NCI-H1436 treated with DMSO at 0.1 percent for 48 hours (cell line): Measurements from ENCODE around the gene ARHGEF16.

Source experiments
- DNase-seq: peaks from one replicate; lab custom pipeline; 2025; lab: John Stamatoyannopoulos, UW

ARHGEF16 gene

DNA sequence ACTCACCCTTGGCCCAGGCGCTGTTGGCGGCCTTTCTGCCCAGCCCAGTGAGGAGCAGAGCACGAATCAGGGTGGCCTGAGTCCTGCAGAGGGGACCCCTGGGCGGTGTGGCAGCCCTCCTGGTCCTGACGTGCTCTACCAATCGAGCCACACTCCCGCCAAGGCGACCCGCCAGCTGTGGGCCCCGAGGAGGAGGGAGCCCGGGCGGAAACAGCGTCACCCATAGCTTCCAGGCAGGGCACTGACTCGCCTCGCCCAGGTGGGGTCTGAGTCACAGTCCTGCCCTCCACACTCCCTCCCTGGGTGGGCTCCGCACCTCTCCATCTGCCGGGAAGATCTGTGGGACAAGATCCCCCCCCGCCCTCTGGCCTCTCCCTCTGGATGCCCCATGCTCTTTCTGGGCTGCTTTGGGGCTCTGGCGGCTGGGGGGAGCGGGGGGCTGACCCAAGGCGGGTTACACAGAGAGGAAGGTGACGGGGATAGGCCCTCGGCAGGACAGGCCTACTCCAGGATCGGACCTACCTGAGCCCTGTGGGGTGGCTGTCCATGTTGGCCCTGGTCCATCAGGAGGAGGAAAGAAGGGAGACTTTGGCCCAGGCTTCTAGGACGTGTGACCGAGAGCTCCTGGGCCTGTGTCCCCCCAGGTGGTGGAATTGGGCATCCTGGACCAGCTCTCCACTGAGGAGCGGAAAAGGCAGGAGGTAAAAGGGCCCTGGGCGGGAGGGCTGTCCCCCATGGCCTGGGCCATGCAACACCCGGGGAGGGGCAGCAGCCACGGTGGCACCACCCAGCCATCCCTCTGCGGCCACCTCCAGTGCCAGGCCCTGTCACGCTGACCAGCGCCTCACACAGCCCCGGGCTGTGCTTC lies 14.0 kb downstream of the ARHGEF16 start:
- no peak for DNase-seq

DNA sequence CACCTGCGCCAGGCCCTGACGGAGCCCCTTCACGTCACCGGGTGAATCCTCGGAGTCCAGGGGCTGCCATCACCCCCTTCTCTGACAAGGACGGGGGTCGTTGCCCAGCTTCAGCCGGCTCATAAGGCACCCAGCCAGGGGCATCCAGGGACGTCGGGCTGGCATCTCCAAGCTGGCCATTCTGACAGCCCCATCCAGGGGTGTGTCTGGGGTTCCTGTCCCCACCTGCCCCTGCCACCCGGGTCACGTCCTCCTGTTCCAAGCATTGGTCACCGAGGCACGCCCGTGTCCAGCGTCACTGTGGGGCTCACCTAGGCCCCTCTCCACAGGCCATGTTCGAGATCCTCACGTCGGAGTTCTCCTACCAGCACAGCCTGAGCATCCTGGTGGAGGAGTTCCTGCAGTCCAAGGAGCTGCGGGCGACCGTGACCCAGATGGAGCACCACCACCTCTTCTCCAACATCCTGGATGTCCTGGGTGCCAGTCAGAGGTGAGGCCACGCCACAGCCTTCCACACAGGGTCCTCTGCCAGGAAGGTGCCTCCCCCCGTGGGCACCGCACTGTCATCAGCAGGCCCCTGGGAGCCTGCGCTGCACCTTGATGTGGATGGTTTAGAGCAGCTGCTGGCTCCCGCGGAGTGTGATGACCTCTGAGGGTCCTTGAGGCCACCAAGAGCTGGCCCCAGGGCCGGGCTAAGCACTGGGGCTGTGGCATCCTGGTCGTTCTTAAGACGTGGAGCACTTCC lies 14.8 kb downstream of the ARHGEF16 start:
- no peak for DNase-seq

GRCh38 chr1:3469849-3470649 lies 15.6 kb downstream of the ARHGEF16 start:
- no peak for DNase-seq

DNA sequence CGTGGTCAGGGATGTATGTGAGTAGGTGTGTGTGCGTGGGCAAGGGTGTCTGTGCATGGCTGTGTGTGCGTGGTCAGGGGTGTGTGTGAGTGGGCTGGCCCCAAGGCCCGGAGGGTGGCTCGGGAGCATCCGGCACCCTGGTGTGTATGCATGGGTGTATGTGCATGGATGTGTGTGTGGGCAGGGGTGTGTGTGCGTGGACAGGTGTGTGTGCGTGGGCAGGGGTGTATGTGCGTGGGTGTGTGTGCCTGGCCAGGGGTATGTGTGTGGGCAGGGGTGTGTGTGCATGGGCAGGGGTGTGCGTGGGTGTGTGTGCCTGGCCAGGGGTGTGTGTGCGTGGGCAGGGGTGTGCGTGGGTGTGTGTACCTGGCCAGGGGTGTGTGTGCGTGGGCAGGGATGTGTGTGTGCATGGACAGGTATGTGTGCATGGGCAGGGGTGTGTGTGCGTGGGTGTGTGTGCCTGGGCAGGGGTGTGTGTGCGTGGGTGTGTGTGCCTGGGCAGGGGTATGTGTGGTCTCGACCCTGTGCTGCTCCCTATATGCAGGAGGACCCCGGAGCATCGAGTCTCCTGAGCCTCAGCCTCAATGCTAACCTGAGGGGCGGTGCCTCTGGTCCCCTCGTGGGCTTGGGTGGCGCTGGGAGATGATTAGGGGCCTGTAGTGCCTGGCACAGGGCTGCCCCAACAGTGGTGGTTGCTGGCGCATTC lies 16.3 kb downstream of the ARHGEF16 start:
- DNase-seq = no peak

DNA sequence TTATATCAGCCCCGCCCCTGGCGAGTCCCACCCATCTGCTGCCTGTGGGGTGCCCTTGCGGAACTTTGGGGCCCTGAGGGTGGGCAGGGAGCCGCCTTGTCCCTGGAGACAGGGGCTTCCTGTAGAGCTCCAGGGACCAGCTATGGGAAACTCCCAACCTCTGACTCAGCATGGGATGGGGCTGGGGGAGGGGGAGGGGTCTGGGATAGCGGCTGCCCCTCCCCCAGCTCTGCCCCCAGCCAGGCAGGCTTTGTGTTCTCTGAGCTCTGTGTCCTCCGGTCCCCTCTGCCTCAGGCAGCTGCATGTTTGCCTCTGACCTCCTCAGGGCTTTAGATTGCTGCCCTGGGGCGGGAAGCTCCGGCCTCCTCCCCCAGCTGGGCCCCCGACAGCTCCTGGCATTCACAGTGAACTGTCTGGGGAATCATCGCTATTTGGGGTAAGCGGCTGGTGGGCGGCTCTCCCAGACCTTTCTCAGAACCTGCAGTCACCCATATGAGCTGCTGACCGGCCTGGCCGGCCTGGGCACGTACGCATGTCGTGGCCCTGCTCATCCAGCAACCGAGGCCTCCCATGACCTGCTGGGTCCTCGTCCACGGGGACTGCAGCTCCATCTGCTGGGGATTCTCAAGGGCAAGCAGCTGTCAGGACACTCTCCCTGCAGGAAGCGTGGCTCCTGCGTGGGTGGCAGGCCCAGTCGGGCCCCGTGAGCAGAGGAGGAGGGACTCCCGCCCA lies 17.1 kb downstream of the ARHGEF16 start:
- no peak for DNase-seq

DNA sequence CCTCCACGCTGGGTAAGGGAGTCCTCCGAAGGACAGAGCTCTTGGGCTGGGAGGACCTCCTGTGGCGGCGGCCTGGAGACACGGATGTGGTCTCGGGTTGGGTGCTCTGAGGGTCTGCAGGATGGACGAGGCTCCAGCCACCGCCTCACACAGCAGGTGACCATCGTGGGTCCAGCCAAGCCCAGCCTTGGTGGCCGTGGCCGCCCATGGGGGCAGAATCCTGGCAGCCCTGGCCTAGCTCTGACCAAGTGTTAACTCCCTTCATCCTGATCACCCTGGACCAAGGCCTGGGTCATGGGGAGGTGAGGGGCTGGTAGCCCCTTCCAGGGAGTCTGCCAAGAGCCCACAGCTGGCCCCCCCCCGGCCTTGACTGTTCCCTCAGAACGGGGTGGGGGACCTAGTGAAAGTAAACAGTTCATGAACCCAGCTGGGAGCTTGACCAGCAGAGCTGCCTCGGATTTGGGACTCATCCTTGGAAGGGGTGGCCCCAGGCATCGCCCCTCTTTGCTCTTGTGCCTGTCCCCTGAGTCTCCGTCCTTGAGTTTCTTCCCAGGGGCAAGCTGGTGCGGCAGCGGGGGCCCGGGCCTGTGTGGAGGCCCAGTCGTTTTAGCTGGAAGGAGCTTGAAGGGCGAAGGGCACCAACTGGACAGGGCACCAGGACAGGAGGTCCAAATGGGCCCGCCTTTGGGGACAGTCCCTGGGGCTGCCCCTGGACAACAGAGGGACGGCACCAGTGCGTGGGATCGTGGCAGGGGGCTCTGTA lies 17.8 kb downstream of the ARHGEF16 start:
- DNase-seq = no peak

DNA sequence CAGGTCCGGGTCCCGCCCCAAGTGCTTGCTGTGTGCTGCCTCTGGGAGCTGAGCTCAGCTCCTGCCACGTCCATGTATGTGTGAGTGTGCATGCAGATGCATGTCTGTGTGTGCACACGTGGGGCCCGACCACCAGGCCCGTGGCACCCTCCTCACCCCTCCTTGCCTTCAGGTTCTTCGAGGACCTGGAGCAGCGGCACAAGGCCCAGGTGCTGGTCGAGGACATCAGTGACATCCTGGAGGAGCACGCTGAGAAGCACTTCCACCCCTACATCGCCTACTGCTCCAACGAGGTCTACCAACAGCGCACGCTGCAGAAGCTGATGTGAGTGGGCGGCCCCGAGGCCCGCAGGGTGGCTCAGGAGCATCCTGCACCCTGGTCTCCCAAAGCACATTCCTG lies 18.4 kb downstream of the ARHGEF16 start:
- DNase-seq = no peak

GRCh38 chr1:3473381-3473844 lies 18.9 kb downstream of the ARHGEF16 start:
- no peak for DNase-seq

GRCh38 chr1:3474016-3474415 lies 19.6 kb downstream of the ARHGEF16 start:
- no peak for DNase-seq

DNA sequence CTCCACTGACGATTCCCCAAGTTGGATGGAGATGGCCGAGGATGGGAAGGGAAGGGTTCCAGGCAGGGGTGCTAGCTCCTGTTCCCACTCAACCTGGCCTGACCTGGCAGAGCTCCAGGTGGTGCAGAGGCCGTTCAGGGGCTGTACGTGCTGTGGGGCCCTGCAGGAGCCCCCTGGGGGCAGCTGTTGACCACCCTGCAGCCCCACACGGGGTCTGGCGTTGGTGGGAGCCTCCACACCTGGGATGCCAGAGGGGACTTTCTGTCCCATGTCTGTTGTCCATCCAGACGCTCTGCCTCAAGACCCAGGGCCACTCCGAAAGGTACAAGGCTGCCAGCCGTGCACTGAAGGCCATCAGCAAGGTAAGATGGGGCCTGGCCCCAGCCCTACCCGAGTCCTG lies 20.0 kb downstream of the ARHGEF16 start:
- no peak for DNase-seq

DNA sequence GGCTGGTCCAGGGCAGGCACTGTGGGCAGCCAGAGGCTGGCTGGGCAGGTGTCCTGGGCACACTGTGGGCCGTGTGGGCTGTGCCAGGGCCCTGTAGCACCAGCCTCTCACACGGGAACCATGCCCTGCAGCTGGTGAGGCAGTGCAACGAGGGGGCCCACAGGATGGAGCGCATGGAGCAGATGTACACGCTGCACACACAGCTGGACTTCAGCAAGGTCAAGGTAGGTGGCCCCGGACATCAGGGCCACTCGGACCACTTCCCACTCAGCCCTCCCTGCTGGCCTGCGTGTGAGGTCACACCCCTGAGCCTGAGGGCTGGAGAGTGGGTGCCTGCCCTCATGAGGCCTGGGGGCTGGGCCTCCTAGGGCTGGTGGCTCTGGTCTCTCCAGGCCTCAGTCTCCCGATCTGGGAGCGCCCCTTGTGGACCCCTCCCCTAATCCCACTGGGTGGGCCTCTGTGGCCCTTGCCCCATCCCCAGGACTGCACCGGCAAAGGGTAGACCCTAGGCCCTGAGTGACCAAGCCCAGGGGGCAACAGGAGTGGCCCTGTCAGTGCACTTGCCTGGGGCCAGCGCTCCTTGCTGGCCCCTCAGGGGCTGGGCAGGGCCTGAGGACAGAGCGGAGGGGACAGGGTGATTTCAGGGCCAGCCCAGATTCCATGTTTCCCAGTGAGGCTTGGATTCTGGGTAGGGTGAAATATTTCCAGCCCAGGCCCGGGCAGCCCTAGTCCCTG lies 21.5 kb downstream of the ARHGEF16 start:
- DNase-seq = no peak

DNA sequence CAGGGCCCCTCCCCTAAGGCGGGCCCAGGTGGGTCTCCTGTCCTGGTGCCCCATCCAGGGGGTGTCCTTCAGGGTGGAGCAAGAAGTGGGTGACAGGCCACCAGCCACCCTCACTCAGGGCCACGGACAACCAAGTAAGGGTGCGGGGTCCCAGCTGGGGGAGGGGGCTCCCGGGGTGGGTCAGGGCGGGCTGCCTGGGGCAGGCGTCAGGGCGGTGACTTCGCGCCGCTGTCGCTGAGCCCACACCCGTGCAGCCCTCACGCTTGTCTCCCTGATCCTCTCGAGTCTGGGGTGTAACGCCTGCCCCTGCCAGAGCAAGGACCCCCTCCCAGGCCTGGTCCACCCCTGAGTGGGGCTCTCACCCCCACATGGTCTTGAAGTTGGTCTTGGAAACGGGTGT lies 22.2 kb downstream of the ARHGEF16 start:
- no peak for DNase-seq

DNA sequence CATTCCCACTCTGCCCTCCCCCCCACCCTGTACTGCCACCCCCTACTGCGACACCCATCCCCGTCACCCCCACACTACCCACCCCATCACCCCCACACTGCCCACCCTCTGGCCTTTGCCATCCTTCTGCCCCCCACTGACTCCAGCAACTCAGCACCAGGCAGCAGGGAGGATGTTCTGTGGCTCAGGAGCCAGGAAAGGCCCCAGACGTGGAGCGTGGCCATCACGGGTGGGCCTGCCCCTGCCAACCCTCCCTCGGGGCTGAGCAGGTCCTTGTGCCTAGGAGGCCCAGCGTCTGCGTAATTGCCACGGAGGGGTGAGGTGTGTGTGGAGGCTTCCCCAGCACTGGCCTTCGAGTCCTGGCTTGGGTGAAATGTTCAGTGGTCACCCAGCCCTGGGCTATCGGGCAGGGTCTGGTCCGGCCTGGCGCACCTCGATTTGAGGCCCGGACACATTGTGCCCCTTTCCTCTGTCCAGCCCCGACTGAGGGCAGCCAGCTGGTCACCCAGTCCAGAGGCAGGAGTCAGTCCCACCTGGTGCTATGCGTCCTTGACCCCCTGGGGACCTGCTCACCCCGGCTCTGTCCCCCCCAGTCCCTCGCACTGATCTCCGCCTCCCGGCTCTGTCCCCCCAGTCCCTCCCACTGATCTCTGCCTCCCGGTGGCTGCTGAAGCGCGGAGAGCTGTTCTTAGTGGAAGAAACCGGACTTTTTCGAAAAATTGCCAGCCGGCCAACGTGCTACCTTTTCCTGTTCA lies 23.0 kb downstream of the ARHGEF16 start:
- DNase-seq = no peak

- no peak for DNase-seq
These were observed 23.7 kb downstream of the ARHGEF16 start for GRCh38 chr1:3478187-3478586.

DNA sequence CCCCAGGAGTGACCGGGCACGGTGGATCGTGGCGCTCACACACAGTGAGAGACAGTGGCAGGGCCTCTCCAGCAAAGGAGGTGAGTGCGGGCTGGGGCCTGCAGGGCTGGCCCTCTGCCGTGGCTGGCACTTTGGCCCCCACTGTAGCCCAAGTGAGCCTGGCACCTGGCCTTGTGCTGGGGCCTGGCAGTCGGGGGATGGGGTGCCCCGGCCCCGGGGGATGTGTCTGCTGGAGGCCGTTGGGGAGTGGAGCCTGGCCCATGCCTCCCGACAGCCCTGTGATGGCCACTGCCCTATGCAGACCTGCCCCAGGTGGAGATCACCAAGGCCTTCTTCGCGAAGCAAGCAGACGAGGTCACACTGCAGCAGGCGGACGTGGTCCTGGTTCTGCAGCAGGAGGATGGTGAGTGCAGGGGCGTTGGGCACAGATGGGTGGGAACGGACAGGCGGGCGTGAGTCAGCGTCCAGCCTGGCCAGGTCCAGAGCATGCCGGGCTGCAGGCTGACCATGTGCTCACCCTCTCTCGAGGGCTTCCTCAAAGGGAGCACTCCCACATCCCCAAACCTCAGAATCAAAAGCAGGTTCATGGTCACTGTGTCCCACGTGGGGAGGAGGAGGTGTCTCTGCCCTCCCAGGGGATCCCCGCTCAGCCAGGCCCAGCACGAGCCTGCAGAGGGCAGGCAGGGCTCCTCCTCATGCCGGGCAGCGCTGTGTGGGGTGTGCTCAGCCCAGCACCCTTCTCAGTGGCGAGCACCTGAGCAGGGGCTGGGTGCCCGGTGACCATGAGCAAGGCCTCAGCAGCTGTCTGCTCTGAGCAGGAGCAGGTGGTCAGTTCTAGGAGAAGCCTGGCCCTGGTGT lies 25.3 kb downstream of the ARHGEF16 start:
- DNase-seq = no peak

DNA sequence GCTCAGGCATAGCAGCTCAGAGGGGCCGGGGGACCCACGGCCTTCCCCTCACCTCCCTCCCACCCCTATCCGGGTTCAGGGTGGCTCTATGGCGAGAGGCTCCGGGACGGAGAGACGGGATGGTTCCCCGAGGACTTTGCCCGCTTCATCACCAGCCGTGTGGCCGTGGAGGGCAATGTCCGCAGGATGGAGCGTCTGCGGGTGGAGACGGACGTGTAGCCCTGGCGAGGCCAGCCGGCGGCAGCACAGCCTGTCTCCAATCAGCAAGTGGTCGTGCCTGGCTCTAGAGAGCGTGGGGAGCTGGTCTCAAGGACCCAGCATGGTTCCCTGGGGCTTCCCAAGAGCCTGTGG lies 25.9 kb downstream of the ARHGEF16 start:
- DNase-seq = no peak

- no peak for DNase-seq
These were observed 26.6 kb downstream of the ARHGEF16 start for GRCh38 chr1:3481046-3481445.

- no peak for DNase-seq
These were observed 27.4 kb downstream of the ARHGEF16 start for GRCh38 chr1:3481836-3482375.
